Activated naive CD4-positive, alpha-beta T cell treated with anti-CD3 and anti-CD28 coated beads, Interleukin-2, amount 50 U/mL, for 24 hours (primary cell): ENCODE data around the gene KIF26A.
A peak's percentile ranks its signal among the peaks of the same experiment; 100 is the strongest.

Experiments
- H3K27ac Mint-ChIP-seq: one replicate; pipeline ENCODE4 v1.8.0; 2021; ENCODE audit warnings: mild to moderate bottlenecking, mixed read lengths
- H3K27me3 Mint-ChIP-seq: one replicate; pipeline ENCODE4 v1.8.0; 2021; ENCODE audit warnings: mixed read lengths
- H3K36me3 Mint-ChIP-seq: one replicate; pipeline ENCODE4 v1.8.0; 2021; ENCODE audit warnings: mixed read lengths
- H3K4me1 Mint-ChIP-seq: one replicate; pipeline ENCODE4 v1.8.0; 2021; ENCODE audit warnings: mixed read lengths
- H3K4me3 Mint-ChIP-seq: one replicate; pipeline ENCODE4 v1.8.0; 2021; ENCODE audit warnings: mild to moderate bottlenecking, mixed read lengths
- H3K9me3 Mint-ChIP-seq: one replicate; pipeline ENCODE4 v1.8.0; 2021; ENCODE audit warnings: mixed read lengths

Gene KIF26A

GRCh38 chr14:104178279-104178678, 39.9 kb downstream of the KIF26A start:
- Mint-ChIP-seq H3K36me3 (no peaks in the 10 kb centered on the region), H3K27ac (no peak overlapping the region), H3K9me3 (no peaks in the 10 kb centered on the region)

DNA sequence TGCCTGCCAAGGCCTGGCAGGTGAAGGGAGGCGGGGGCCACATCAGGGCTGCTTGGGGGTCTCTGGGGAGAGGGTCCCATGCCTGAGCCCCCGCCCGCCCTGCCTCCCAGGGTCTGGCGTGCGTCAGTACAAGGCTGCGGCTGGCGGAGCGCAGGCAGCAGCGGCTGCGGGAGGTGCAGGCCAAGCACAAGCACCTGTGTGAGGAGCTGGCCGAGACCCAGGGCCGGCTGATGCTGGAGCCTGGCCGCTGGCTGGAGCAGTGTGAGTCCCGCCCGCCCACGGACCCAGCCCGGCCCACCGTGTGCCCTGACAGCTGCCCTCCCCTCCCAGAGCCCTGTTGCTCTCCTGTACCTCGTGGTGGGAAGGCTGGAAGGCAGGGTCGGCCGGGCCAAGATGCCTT, 40.7 kb downstream of the KIF26A start:
- H3K9me3 Mint-ChIP-seq, result no peaks in the 10 kb centered on the region
- no peaks in the 10 kb centered on the region for H3K4me1 Mint-ChIP-seq
- no peaks in the 10 kb centered on the region for H3K27me3 Mint-ChIP-seq
- no peak overlapping the region for H3K4me3 Mint-ChIP-seq
- H3K36me3 Mint-ChIP-seq, result no peaks in the 10 kb centered on the region
- H3K27ac Mint-ChIP-seq, result no peak overlapping the region

More at GRCh38 chr14:104178279-104178678, 39.9 kb downstream of the KIF26A start:
- Mint-ChIP-seq H3K4me3 (no peak overlapping the region), H3K27me3 (no peaks in the 10 kb centered on the region), H3K4me1 (no peaks in the 10 kb centered on the region)

- Mint-ChIP-seq H3K36me3 (no peaks in the 10 kb centered on the region), H3K4me1 (no peaks in the 10 kb centered on the region), H3K9me3 (no peaks in the 10 kb centered on the region), H3K27ac (no peak overlapping the region), H3K4me3 (no peak overlapping the region), H3K27me3 (no peaks in the 10 kb centered on the region)
Observed at GRCh38 chr14:104179564-104180129, 41.3 kb downstream of the KIF26A start.

DNA sequence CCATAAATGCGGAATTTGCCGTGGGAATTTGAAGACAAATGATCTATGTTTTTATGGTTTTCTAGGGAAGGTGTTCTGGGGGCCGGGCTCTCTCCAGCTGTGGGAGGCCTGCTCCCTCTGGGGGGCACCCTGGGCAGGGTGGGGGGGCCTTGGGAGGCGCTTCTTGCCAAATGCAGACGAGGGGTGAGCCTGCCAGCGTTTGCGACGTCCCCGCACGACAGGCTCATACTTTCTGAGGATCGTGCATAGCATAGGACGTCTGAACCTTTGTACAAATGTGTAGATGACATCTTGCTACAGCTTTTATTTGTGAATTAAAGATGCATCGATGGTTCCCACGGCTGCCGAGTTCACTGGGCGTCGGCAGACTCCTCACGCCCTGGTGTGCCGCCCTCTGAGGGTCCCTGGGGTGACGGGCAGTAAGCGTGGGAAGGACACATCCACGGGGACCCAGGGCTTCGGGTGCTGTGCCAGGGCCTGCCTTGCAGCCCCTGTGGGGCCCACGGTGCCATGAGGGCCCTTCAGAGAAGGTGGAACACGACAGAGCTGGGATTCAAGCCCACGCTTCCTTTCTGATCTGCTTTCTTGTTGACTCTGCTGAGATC, 42.3 kb downstream of the KIF26A start:
- Mint-ChIP-seq H3K9me3 (no peaks in the 10 kb centered on the region), H3K36me3 (no peaks in the 10 kb centered on the region), H3K4me1 (no peaks in the 10 kb centered on the region), H3K27me3 (no peaks in the 10 kb centered on the region), H3K4me3 (no peak overlapping the region), H3K27ac (peak overlapping the region; percentile 76)

GRCh38 chr14:104181761-104182530, 43.6 kb downstream of the KIF26A start:
- H3K4me3 Mint-ChIP-seq, result no peak overlapping the region
- H3K27me3 Mint-ChIP-seq, result no peaks in the 10 kb centered on the region
- H3K9me3 Mint-ChIP-seq, result no peaks in the 10 kb centered on the region
- H3K4me1 Mint-ChIP-seq, result no peaks in the 10 kb centered on the region
- H3K36me3 Mint-ChIP-seq, result no peaks in the 10 kb centered on the region
- H3K27ac Mint-ChIP-seq, result no peak overlapping the region

DNA sequence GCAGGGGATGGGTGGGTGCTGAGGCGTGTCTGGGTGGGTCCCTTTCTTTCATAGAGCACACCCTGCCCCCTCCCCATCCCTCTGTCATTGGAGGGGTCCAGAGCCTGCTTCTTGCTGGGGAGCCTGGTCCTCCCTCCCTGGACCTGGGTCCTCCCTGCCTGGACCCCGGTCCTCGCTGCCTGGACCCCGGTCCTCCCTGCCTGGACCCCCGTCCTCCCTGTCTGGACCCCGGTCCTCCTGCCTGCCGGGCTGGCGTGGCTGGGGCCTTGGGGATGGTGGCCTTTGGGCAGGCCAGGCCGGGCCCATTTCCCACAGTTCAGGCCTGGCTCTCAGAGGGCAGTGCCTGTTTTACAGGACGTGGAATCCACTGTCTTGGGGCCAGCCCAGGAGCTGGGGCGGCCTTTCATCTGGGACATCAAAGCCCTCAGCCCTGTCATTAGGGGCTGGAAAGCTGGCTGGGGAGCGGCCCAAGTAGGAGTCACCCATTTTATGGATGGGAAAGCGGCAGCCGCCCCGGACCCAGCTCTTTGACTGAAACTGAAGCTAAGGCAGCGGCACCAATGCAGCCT, 44.6 kb downstream of the KIF26A start:
- no peak overlapping the region for H3K27ac Mint-ChIP-seq
- no peaks in the 10 kb centered on the region for H3K9me3 Mint-ChIP-seq
- no peak overlapping the region for H3K4me3 Mint-ChIP-seq
- H3K4me1 Mint-ChIP-seq, result no peaks in the 10 kb centered on the region
- no peaks in the 10 kb centered on the region for H3K27me3 Mint-ChIP-seq
- H3K36me3 Mint-ChIP-seq, result no peaks in the 10 kb centered on the region

- Mint-ChIP-seq H3K36me3 (no peaks in the 10 kb centered on the region), H3K4me3 (no peak overlapping the region), H3K27me3 (no peaks in the 10 kb centered on the region), H3K4me1 (no peaks in the 10 kb centered on the region), H3K9me3 (no peaks in the 10 kb centered on the region), H3K27ac (no peak overlapping the region)
Observed at GRCh38 chr14:104183796-104184195, 45.4 kb downstream of the KIF26A start.

- Mint-ChIP-seq H3K36me3 (no peaks in the 10 kb centered on the region), H3K4me3 (no peak overlapping the region), H3K4me1 (no peaks in the 10 kb centered on the region), H3K27me3 (no peaks in the 10 kb centered on the region), H3K9me3 (no peaks in the 10 kb centered on the region), H3K27ac (no peak overlapping the region)
Observed at GRCh38 chr14:104184506-104184905, 46.1 kb downstream of the KIF26A start.

- Mint-ChIP-seq H3K27me3 (no peaks in the 10 kb centered on the region), H3K9me3 (no peaks in the 10 kb centered on the region), H3K4me1 (no peaks in the 10 kb centered on the region), H3K36me3 (no peaks in the 10 kb centered on the region), H3K27ac (no peak overlapping the region), H3K4me3 (no peak overlapping the region)
Observed at GRCh38 chr14:104184911-104185499, 46.6 kb downstream of the KIF26A start.

DNA sequence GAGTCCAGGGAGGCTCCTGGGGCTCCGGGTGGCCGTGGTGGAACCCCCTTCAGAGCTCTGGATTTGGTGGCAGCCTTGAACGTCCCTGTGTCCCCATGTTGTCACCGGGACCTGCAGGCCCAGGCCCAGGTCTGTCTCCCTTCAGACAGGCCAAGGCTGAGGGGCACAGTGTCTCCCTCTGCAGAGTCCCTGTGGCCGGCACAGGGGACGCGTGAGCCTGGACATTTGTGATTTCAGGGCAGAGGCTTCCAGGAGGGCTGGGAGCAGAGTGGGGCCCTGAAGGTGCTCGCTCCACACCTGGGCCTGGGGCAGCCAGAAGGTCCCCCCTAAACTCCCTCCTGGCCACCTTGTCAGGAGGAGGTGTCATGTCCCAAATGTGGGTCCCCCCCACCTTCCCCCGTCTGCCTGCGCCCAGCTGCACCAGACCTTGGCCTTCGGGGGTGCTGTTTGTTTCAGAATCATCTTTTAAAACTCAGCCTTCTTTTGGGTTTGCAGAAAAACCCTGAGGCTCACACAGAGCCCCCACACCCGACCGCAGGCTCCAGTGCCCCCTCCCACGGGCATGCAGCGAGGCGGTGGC, 47.6 kb downstream of the KIF26A start:
- H3K27ac Mint-ChIP-seq, result no peak overlapping the region
- H3K27me3 Mint-ChIP-seq, result no peaks in the 10 kb centered on the region
- no peak overlapping the region for H3K4me3 Mint-ChIP-seq
- no peaks in the 10 kb centered on the region for H3K4me1 Mint-ChIP-seq
- no peaks in the 10 kb centered on the region for H3K9me3 Mint-ChIP-seq
- H3K36me3 Mint-ChIP-seq, result no peaks in the 10 kb centered on the region

- Mint-ChIP-seq H3K36me3 (no peaks in the 10 kb centered on the region), H3K4me3 (no peak overlapping the region), H3K4me1 (no peaks in the 10 kb centered on the region), H3K9me3 (no peaks in the 10 kb centered on the region), H3K27ac (no peak overlapping the region), H3K27me3 (no peaks in the 10 kb centered on the region)
Observed at GRCh38 chr14:104186575-104186974, 48.2 kb downstream of the KIF26A start.

GRCh38 chr14:104187121-104187889, 48.9 kb downstream of the KIF26A start:
- H3K4me1 Mint-ChIP-seq, result no peaks in the 10 kb centered on the region
- no peaks in the 10 kb centered on the region for H3K9me3 Mint-ChIP-seq
- H3K36me3 Mint-ChIP-seq, result no peaks in the 10 kb centered on the region
- H3K4me3 Mint-ChIP-seq, result no peak overlapping the region
- no peaks in the 10 kb centered on the region for H3K27me3 Mint-ChIP-seq
- no peak overlapping the region for H3K27ac Mint-ChIP-seq

GRCh38 chr14:104187931-104188726, 49.7 kb downstream of the KIF26A start:
- Mint-ChIP-seq H3K4me1 (no peaks in the 10 kb centered on the region), H3K36me3 (no peaks in the 10 kb centered on the region), H3K9me3 (no peaks in the 10 kb centered on the region), H3K4me3 (no peak overlapping the region), H3K27me3 (no peaks in the 10 kb centered on the region), H3K27ac (no peak overlapping the region)

DNA sequence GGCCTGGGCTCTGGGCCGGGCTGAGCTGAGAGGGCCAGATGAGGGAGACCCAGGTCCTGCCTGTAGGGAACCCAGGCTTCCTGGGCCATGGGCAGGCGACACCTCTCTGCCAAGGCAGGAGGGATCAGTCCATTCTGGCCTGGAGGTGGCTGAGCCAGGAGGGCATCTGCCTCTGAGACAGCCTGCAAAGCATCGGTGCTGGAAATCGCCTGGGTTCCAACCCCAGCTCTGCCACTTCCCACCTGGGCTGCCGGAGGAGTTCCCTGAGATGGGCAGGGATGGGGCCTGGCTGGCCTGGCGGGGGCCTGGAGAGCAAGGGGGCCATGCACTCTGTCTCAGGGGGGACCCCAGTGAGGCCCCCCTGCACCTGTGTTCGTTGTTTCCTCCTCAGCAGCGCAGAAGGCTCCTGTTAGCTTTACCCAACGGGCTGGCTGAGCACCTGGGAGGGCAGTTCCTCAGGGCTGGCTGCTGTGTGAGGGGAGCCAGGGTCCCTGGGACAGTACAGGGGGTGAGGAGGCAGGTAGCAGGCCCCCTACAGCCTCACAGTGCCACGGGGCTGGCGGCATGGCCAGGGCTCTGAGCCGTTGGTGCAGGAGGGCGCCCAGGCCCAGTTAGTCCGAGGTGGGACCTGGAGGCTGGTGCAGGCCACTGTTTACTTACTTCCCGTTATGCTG, 50.5 kb downstream of the KIF26A start:
- H3K27ac Mint-ChIP-seq, result no peak overlapping the region
- no peaks in the 10 kb centered on the region for H3K9me3 Mint-ChIP-seq
- no peaks in the 10 kb centered on the region for H3K36me3 Mint-ChIP-seq
- H3K4me3 Mint-ChIP-seq, result no peak overlapping the region
- H3K4me1 Mint-ChIP-seq, result no peaks in the 10 kb centered on the region
- no peaks in the 10 kb centered on the region for H3K27me3 Mint-ChIP-seq
